ENCODE measurements around the gene TEKT4.

- TF ChIP-seq, protein P1, sequence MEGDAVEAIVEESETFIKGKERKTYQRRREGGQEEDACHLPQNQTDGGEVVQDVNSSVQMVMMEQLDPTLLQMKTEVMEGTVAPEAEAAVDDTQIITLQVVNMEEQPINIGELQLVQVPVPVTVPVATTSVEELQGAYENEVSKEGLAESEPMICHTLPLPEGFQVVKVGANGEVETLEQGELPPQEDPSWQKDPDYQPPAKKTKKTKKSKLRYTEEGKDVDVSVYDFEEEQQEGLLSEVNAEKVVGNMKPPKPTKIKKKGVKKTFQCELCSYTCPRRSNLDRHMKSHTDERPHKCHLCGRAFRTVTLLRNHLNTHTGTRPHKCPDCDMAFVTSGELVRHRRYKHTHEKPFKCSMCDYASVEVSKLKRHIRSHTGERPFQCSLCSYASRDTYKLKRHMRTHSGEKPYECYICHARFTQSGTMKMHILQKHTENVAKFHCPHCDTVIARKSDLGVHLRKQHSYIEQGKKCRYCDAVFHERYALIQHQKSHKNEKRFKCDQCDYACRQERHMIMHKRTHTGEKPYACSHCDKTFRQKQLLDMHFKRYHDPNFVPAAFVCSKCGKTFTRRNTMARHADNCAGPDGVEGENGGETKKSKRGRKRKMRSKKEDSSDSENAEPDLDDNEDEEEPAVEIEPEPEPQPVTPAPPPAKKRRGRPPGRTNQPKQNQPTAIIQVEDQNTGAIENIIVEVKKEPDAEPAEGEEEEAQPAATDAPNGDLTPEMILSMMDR (IDR thresholded peaks at IDR 0.05), result no peak
- no peak for TF ChIP-seq POLR2AphosphoS5 (IDR thresholded peaks at IDR 0.05)
Measured at GRCh38 chr2:94877129-94877528, 5.9 kb downstream of the TEKT4 start.

Measured in stomach (tissue), 4 donors.